Medulla oblongata (tissue), 1 donor: Measurements from ENCODE around the gene SOX13.
"Not testable (repeated sequence)": the region's sequence is repeated elsewhere in the genome, so short reads cannot be mapped to it uniquely, and the experiment has no call there.

Source experiments
- DNase-seq: peaks from one replicate; pipeline ENCODE4 v3.0.0-alpha.2; 2015; ENCODE audit errors: extremely low spot score

SOX13 gene

DNA sequence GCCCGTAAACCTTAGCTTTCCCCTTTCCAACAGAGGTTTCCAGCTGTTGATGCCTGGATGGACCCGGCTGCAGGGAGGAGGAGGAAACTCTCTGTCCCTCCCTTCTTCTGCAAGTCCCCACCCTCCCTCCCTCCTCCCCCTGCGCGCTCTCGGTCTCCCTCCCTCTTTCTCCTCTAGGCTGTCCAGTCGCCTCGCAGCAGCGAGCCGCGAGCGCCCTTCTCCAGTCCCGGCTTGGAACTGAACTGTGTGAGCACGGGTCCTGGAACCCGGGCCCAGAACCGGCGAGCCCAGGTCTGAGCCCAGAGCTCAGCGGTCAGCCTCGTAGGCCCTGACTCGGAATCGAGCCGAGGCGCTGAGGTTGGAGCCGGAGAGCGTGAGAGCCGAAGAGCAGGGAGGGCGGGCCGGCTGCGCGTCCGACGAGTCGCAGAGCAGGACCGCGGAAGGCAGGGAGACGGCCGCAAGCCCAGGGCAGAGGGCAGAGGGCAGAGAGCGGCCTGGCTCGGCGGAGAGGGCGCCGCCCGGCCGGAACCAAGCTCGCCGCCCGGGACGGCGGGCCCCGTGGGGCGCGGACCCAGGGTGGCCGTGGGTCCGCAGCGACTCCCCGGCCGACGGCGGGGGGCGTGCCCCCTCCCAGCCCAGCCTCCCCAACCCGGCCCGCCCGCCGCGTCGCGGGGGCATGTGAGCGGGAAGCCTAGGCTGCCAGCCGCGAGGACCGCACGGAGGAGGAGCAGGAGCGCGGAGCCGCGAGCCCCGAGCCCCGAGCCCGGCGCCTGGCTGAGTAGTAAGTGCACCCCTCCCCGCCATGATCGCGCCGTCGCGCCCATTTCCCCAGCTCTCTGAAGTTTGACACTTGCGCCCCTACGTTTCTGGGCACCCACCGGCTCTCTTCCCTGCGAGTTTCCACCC lies at the start of gene SOX13:
Gene SOX13, plus strand, starts transcription at position 185 of the 906 bp plus-strand sequence. CDS start 39,801 bp downstream, outside the sequence.
- DNase-seq: peak; percentile 94

DNA sequence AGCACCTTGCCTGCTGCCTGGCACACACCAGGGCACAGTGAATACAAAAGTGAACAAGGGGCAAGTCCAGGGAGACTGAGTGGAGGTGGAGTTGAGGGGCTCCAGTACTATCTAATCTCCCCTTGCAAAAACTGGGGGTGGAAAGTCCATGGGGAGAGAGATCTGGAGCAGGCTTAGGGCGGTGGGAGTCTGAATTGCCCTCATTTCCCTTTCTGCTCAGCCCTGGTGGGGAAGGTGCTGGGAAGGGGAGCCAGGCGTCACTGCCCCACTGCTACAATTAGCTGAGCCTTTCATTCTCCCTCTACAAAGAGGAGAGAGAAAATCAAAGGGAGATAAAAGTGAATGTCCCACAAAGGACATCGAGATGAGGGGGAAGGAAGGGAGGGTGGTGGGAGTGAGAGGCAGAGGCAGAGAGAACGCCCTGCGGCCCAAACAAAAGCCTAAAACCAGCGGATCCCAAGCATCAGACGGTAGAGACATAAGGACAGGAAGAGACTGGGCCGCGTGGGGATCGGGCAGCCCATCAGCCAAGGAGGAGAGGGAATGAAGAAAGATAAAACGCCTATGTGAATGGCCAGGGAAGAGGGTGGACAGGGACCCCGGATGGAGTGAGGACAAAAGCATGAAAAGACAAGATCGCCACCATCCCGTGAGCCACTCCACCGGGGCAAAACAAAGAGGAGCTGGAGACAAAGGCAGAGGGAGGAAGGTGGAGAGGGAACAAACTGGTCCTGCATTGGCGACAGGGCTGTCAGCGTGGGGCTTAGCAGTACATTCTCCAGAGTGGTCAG lies 46.8 kb upstream of the SOX13 start:
- DNase-seq: no peak

DNA sequence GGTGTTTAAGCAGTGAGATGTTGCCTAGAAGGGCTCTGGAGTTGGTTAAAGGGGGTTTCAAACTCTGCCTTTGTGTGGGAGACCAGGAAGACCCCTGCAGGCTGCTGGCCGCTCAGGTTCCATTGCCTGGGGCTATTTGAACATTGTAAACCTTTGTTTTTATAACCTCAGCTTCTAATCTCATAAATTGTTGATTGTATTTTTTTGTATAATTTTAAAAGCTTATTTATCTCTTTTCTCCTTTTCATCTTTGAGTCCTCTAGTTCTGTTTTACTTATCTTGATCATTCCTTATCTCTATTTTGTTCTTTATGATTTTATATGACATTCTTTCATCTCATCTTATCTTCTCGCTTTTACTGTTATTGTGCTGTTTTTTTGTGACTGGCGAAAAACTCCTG lies 45.5 kb upstream of the SOX13 start:
- DNase-seq: no peak

DNA sequence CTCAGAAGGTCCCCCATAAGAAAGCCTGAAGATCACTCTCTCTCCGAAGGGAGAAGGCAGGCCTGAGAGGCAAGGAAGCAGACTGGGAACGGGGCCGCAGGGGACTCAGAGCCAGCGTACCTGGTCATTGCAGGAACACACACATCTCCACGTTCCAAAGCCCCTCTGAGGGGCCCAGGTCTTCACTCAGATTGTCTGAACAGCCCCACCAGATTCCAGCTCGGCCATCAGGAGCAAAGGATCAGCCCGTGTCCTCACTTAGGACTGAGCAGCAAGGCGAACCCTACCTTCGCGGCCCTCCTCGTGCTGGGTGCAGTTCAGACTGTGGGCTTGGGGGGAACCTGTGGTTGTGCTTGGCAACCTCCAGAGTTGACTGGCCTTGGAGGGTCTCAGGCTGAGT lies 43.9 kb upstream of the SOX13 start:
- DNase-seq: no peak

DNA sequence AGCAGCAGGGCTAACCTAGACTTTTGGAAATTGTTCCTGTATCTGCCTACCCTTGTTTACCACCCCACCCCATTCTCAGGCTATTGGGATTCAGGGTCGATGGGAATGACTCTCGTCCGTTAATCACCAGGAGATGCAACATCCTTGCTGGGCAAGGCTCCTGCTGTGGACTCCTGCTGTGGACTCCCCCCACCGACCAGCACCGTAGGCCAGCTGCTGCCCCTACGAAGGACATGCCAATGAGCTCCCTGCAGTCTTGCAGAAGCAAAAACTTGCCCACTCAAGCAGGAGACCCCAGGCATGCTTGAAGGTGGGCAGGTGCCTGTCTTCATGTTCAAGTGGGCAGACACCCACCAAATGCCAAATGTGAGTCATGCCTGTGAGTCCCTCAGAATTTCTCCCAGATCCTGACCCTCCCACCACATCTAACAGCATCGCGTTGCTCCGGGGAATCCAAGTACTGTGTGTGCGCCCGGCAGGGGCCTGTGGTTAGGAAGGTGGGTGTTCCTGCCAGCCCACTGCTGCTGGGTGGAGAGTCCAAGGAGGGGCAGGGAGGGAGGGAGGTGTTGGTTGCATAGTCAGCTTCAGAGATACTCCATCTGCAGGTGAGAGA lies 41.7 kb upstream of the SOX13 start:
- no peak for DNase-seq

DNA sequence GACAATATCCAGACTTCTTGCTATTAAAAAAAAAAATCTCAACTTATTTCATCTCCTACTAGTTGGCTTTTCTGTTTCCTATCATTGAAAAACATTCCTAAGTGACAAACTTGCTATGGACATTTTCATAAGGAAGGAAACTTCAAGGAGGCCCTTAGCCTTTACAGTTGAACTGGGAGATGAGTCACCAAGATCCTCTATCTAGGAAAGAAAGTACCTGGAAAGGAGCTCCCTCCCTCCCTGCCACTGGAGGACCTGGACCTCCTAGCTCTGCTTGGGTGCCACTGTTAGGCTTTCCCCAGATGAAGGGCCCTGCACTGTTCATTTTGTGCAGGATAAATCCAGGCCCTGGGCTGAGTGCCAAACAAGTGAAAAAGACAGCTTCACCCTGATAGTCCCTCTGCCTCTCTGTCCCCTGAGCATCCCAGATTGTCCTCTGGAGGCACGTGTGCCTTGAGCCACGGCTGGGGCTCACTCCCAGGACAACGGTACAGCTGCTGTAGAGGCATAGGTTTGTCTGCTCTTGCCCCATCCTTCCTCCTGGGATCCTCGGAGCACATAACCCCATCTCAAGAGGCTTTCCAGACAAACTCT lies 40.2 kb upstream of the SOX13 start:
- DNase-seq: no peak

DNA sequence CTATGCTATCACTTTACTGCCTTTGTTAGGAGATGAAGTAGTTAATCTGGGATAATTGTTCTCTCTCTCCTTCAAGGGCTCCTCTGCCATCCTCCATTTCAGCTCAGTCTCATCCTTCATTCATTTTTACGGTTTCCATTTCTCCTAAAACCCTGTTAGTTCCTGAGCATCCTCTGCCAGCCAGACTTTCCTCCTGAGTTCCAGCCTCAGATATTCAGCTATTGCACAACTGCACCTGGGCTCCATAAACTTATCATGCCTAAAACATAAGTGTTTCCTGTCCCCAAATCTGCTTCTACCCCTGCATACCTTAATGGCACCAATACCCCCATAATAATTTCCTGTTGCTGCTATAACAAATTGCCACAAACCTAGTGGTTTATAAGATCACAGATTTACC lies 39.6 kb upstream of the SOX13 start:
- DNase-seq: no peak

DNA sequence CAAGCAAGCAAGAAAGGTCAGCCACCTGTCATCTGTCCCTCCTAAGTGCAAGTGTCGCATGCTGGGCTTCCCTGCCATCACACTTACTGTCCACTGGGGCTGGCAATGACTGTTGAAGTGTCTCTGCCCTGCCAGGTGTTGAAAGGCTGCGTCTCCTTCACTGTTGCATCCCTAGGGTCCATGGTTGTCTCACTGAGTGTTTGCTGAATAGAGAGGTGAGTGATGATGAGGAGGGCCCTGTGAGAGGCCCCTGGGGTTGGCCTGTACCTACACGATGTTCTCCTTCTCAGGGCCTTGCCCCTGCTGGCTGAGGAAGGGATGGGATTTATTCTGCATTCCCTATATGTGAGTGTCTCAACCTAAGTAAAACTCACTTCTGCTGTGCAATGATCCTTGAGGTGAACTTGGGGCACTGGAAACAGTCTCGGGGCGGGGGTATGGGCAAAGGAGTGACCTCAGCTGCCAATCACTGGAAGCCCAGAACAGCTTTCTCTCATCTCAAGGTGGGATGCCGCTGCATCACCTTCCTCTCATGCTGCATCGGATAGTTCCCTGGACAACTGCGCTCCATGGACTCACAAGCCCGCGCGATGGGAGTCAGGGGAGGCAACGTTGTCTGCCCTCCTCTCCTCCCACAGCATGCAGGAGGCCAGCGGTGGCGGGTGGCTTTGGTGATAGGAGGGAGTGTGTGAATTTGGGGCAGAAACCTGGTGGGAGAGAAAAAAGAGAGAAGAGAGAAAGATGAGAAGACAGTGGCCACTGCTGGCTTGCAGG lies 35.8 kb upstream of the SOX13 start:
- no peak for DNase-seq

DNA sequence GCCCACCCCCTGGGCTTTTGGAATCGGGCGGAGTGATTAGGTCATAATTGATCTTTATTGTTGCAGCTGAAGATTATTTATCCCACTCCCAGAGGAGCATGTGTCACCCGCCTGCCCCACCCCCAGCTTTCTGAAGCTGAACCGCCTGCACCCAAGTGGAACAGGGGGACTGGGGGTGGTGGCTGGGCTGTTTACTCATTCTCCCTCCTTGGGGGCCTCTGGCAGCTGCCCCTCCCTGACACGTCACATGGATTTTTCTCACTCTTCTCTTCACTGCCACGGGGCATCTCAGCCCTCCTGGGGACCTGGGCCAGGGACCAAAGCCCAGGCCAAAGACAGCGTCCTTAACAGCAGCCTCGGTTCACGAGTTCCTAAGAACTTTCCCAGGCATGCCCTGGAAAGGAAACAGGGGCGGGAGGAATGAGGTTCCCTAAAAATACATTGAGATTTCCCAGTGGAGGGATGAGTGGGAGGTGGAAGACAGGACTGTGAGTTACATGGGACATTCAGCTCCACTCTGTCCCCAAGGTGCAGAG lies 31.6 kb upstream of the SOX13 start:
- peak; percentile 16 for DNase-seq

DNA sequence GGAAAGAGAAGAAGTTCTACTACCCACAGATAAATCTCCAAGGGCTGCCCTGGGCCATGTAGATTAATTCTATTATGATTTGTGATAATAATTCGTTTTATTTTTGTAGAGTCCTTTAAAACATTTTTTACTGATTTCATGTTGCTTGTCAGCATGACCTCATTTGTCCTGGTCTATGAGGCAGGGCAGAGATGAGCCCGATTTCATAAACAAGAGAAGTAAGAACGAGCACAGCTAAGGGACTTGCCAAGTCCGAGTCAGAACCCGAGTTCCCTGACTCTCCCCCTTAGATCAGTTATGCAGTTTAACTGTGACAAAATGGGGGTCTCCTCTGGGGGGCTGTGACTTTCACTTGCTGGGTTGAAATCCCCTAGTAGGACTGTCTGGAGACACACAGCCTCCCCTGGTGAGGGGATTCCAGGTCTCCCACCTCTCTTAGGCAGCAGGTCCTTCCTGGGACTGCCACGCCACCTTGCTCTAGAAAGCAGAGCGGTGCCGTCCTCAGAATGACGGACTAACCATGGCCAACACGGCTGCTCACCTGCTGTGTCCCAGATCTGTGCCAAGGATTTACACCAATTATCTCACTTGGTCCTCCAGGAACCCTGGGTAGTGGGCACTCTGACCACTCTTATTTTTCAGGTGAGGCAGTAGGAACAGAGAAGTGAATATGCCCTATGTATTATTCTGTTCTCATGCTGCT lies 31.0 kb upstream of the SOX13 start:
- no peak for DNase-seq

DNA sequence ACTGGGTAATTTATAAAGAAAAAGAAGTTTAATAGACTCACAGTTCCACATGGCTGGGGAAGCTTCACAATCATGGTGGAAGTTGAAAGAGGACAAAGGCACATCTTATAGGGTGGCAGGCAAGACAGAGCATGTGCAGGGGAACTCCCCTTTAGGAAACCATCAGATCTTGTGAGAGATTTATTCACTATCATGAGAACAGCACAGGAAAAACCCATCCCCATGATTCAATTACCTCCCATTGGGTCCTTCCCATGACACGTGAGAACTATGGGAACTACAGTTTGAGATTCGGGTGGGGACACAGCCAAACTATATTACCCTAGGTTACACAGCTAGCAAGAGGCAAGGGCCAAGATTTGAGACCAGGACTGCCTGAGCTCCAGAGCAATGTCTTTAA lies 30.4 kb upstream of the SOX13 start:
- DNase-seq: no peak

DNA sequence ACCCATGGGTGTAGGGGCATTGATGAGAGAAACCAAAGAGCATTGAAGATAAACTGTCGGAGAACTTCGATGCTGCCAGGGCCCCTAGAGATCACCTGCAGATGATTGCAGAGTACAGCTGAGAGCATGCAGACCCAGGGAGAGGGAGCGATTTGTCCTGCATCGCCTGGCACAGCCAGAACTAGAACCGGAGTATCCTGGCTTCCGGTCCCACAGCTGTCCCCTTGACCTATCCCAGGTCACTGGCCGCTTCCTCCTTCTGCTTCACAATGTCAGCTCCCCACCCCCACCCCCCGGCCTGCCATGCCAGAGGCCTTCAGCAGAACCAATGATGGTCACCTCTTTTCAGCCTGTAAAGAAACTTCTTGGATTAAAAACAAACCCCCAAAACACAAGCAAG lies 29.2 kb upstream of the SOX13 start:
- DNase-seq: no peak

DNA sequence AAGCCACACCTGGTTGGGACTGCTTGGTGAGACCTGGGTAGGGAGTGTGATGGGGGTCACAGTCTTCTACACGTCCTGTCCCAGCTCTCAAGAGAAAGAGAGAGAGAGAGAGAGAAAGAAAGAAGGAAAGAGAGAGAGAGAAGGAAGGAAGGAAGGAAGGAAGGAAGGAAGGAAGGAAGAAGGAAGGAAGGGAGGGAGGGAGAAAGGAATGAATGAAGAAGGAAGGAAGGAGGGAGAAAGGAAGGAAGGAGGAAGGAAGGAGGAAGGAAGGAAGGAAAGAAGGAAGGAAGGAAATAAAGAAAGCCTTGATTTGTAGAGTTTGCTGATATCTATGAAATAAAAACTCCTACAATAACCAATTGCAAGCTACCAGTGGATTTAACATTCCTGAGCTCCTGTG lies 28.5 kb upstream of the SOX13 start:
- DNase-seq: no peak

DNA sequence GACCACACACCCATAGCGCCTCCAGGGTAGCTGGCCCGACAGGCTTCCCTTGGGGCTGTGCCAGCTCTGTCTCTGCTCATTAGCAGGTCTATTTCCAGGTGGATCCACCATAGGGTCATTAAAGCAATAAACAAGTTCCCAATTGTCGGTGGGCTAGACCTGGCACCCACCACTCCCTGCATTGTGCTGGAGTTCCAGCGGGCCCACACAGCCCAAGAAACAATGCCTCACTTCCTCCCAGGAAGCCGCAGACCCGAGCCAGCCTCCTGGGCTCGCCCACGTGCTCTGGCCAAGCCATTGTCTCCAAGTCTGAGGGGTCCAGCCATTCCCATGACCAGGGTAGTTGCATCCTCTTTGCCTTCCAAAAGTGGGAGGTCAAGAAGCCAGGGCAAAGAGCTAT lies 27.5 kb upstream of the SOX13 start:
- DNase-seq: no peak

DNA sequence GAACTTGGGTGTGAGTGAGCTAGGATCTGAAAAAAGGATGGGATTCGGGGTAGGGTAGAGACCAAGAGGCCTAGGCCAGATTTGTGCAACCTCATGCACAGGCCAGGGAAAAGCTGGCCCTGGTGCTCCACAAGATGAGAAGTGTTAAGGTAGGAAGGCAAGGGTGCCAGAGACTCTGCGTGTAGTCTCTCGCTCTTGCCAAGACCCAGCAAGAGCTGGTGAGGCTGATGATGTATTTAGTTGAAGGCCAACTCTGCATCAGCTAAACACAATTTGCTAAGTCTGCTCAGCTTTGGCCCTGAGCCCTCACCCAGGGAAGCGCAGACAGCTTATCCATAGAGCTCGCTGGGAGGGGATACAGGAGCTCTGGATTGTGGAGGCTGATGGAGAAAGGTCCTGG lies 26.6 kb upstream of the SOX13 start:
- DNase-seq: no peak

DNA sequence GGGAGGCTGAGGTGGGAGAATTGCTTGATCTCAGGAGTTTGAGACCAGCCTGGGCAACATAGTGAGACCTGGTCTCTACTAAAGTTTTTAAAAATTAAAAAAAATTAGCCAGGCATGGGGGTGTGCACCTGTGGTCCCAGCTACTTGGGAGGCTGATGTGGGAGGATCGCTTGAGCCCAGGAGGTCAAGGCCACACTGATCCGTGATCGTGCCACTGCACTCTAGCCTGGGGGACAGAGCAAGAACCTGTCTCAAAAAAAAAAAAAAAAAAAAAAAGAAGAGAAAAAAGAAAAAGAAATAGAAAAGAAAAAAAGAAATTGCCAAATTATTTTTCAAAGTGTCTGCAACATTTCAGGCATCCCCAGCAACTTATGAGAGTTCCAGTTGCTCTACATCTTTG lies 24.1 kb upstream of the SOX13 start:
- not testable (repeated sequence) for DNase-seq

DNA sequence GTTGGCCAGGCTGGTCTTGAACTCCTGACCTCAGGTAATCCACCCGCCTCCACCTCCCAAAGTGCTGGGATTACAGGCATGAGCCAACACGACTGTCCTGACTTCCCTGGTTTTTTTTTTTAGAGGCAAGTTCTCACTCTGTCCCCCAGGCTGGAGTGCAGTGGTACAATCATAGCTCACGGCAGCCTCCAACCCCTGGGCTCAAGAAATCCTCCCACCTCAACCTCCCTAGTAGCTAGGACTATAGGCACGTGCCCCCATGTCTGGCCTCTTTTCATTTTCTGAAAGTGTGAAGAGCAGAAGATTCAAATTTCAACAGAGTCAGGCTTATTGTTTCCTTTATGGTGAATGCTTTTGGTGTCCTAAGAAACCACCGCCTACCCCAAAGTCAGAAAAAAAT lies 21.7 kb upstream of the SOX13 start:
- DNase-seq: no peak

DNA sequence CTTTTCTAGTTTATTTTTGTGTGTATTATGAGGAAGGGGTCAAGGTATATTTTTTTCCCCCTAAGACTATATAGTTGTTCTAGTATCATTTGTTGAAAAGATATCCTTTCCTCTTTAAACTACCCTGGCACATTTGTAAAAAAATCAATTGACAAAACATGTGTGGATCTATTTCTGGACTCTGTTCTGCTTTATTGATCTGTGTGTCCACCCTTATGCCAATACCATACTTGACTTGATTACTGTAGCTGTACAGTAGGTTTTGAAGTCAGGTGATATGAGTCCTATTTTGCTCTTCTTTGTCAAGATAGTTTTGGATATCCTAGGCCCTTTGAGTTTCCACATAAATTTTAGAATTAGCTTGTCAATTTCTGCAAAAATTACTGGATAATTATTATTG lies 21.2 kb upstream of the SOX13 start:
- DNase-seq: no peak

DNA sequence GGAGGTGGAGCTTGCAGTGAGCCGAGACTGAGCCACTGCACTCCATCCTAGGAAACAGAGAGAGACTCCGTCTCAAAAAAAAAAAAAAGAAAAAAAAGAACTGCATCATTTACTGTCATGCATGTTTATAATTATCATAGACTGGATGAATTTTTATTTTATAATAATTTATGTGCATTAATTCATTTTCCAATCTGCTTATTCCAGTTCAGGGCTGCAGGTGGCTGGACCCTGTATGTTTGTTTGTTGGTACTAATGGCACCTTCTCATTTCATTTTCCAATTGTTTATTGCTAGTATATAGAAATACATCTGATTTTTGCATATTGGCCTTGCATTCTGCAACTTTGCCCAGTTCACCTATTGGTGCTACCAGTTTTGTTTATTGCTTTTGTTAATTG lies 19.0 kb upstream of the SOX13 start:
- DNase-seq: no peak

DNA sequence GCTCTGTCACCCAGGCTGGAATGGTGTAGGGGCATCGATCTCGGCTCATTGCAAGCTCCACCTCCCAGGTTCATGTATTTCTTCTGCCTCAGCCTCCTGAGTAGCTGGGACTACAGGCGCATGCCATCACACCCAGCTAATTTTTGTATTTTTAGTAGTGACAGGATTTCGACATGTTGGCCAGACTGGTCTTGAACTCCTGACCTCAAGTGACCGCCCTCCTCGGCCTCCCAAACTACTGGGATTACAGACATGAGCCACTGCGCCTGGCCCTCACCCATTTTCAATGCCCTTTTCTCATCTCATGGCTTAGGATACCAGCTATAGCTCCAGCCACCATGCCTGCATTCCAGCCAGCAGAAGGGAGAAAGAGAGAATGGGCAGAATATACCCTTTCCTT lies 12.9 kb upstream of the SOX13 start:
- no peak for DNase-seq

DNA sequence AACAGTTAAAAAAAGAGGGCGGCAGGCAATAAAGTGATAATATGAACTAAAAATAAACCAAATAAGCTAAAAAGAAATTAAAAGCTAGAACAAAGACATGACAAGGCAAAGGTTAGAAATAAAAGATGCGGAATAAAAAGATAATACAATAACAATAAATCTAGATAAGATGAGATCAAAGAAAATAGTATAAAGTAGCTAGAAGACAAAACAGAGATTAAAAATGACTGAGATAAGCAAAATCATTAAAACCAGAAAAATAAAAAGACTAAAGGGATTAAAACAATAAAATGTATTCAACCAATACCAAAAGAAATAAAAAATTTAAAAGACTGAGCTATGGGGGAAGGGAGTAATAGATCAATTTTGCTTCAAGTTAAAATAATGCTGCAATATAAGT lies 10.8 kb upstream of the SOX13 start:
- no peak for DNase-seq
